SK-N-SH (cell line): Measurements from ENCODE around the gene SCFD1.

ENCODE experiments used
- CTCF ChIP-seq: fragments of 200-600 bp; sonication (generic); IDR thresholded peaks from 2 replicates; pipeline ENCODE4 v1.6.1; 2017; ENCODE audit warnings: antibody characterized with exemption, mild to moderate bottlenecking, moderate library complexity
- EP300 ChIP-seq, 2 experiments: IDR thresholded peaks; 2 replicates each; pipeline versions ENCODE4 v1.4.0 to v1.6.1; 2012; ENCODE audit warnings: borderline replicate concordance in 1 of 2, low read depth in 1 of 2, low read length in 1 of 2
- EZH2phosphoT487 ChIP-seq: fragments of 200-600 bp; sonication (generic); IDR thresholded peaks from 2 replicates; pipeline ENCODE4 v1.6.1; 2017; ENCODE audit warnings: low read depth, mixed run types, mild to moderate bottlenecking, antibody characterized with exemption, moderate library complexity, borderline replicate concordance
- PBX3 ChIP-seq: IDR thresholded peaks from 2 replicates; pipeline ENCODE4; 2012
- RCOR1 ChIP-seq: fragments of 150-350 bp; IDR thresholded peaks from 2 replicates; pipeline ENCODE4 v1.6.1; 2017; ENCODE audit warnings: antibody characterized with exemption, low read length
- SMC3 ChIP-seq: IDR thresholded peaks from 2 replicates; pipeline ENCODE4 v1.6.1; 2012; ENCODE audit warnings: low read depth, low read length, improper control_type of control experiment
- TAF1 ChIP-seq: IDR thresholded peaks from 2 replicates; pipeline ENCODE4 v1.6.1; 2012; ENCODE audit warnings: low read depth, mild to moderate bottlenecking, low read length, moderate library complexity, borderline replicate concordance
- USF2 ChIP-seq: fragments of 150-350 bp; IDR thresholded peaks from 2 replicates; pipeline ENCODE4 v1.6.1; 2017; ENCODE audit warnings: antibody characterized with exemption, low read length, low read depth, borderline replicate concordance

- peak; percentile 22; the same call in 1 of the 2 replicates for TF ChIP-seq RCOR1
- no peak for TF ChIP-seq SMC3
- TF ChIP-seq EP300 (IDR thresholded peaks at IDR 0.05; ENCODE audit: borderline replicate concordance in 1 of 2, low read depth in 1 of 2, low read length in 1 of 2): peak in 1 of 2 experiments; percentile 10; a peak in 1 of 4 replicates
- peak; percentile 61 for TF ChIP-seq PBX3
- no peak for TF ChIP-seq CTCF
- no peak for TF ChIP-seq USF2
- TF ChIP-seq TAF1: peak; percentile 97
- TF ChIP-seq EZH2phosphoT487: no peak
Observed at GRCh38 chr14:30621940-30622830, at the start of gene SCFD1.
